Ovary (tissue), 3 donors: ENCODE data around the gene GNG7.

Experiments
- CTCF ChIP-seq, 3 donors: fragments of 450-650 bp in 2 of 3; fragments of 200-600 bp in 1 of 3; IDR thresholded peaks; one replicate each; pipeline versions ENCODE4 v1.5.1 to v1.8.0; 2016 to 2022; ENCODE audit warnings: antibody characterized with exemption in 3 of 3, mild to moderate bottlenecking in 1 of 3
- POLR2A ChIP-seq: fragments of 450-650 bp; IDR thresholded peaks from one replicate; pipeline ENCODE4 v1.6.1; 2017; ENCODE audit warnings: antibody characterized with exemption, mild to moderate bottlenecking, moderate library complexity
- donor health status: DM: no; HTN: no; CAD: no.

DNA sequence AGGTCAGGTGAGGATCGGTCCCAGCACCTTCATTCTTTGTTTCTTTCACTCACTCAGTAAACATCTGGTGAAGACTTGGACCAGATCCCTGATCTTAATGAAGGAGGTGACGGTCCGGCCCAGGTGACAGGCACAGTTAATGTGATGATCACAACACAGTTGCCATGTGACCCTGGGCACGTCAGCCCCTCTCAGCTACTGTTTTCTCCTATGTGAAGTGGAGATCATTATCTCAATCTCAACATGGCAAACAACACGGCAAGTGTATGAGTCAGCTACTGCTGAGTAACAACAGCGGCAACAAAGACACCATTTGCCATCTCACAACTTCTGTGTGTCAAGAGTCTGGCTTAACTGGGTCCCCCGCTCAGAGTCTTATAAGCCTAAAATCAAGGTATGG lies 74.6 kb downstream of the GNG7 start:
- TF ChIP-seq CTCF (IDR thresholded peaks at IDR 0.05) (no peak), POLR2A (no peak)
